Panc1 (cell line): ENCODE data around the gene SYT1. TPM values are rescaled to one million over a fixed set of nuclear protein-coding genes. Genes with fewer than 3 reads are reported as not detected.
A peak's percentile ranks its signal among the peaks of the same experiment; 100 is the strongest.

Experiments used
- ATAC-seq: fragments of 200-7000 bp; cut with Tn5 transposase; 2 replicates; pipeline ENCODE4 v1.9.1; 2020; ENCODE audit warnings: mild to moderate bottlenecking, moderate library complexity
- BruUV-seq: library from RNA; stranded (reverse); fragments of 400-500 nt; replicated peaks from 2 replicates; lab custom pipeline; 2021; lab: Mats Ljungman, UMichigan
- CTCF ChIA-PET: fragments of 300-600 bp; sonication (Branson Sonifier 250); formaldehyde crosslinking; loops from one replicate; lab custom pipeline; 2022; ENCODE audit warnings: antibody characterized with exemption; lab: Charles Lee
- POLR2A ChIA-PET: fragments of 300-600 bp; sonication (Branson Sonifier 250); formaldehyde crosslinking; loops from one replicate; lab custom pipeline; 2022; ENCODE audit warnings: antibody characterized with exemption; lab: Charles Lee
- DNase-seq: peaks from one replicate; pipeline ENCODE4 v3.0.0-alpha.2; 2010; ENCODE audit warnings: low read depth, low spot score
- H3K27ac ChIP-seq: 2 replicates; pipeline ENCODE4 v1.5.1; 2011; ENCODE audit warnings: mild to moderate bottlenecking, low read length, inconsistent platforms
- H3K27me3 ChIP-seq: fragments of 200-500 bp; sonication (Bioruptor generic); 2 replicates; pipeline ENCODE4 v1.6.0; 2014; ENCODE audit warnings: low read length, inconsistent platforms; ENCODE audit not compliant: control insufficient read depth, insufficient read depth
- H3K36me3 ChIP-seq: fragments of 200-500 bp; sonication (Bioruptor generic); 2 replicates; pipeline ENCODE4 v1.5.1; 2014; ENCODE audit warnings: inconsistent platforms, mild to moderate bottlenecking, low read length, moderate library complexity; ENCODE audit not compliant: control insufficient read depth, insufficient read depth
- H3K4me1 ChIP-seq: 2 replicates; pipeline ENCODE4 v1.5.1; 2011; ENCODE audit warnings: inconsistent platforms, mild to moderate bottlenecking, low read length, moderate library complexity; ENCODE audit not compliant: control insufficient read depth, insufficient read depth
- H3K4me3 ChIP-seq, 2 experiments: 2 replicates each; pipeline ENCODE4 v1.5.1; 2011 to 2012; ENCODE audit warnings: low read depth in 2 of 2, low read length in 2 of 2, mild to moderate bottlenecking in 2 of 2, inconsistent platforms in 1 of 2, moderate library complexity in 1 of 2
- H3K9me3 ChIP-seq: fragments of 200-500 bp; sonication (Bioruptor generic); 2 replicates; pipeline ENCODE4 v1.5.1; 2014; ENCODE audit warnings: low read depth, mild to moderate bottlenecking, inconsistent platforms, low read length, moderate library complexity; ENCODE audit not compliant: control insufficient read depth, insufficient read depth
- POLR2AphosphoS5 ChIP-seq: IDR thresholded peaks from 2 replicates; pipeline ENCODE4 v1.6.1; 2012; ENCODE audit warnings: mild to moderate bottlenecking, low read depth, low read length, moderate library complexity
- SIN3A ChIP-seq: IDR thresholded peaks from 2 replicates; pipeline ENCODE4 v1.6.1; 2012; ENCODE audit warnings: low read depth, mild to moderate bottlenecking, low read length, moderate library complexity, borderline replicate concordance; ENCODE audit not compliant: insufficient read depth
- TCF7L2 ChIP-seq: IDR thresholded peaks from 2 replicates; pipeline ENCODE4 v1.6.1; 2011; ENCODE audit warnings: mild to moderate bottlenecking, low read depth, low read length, inconsistent platforms
- in situ Hi-C: cut with HindIII; loops from 2 replicates; pipeline ENCODE4 v1.10.0; 2016; ENCODE audit warnings: low sequenced_read_pairs, low pct_unique_long_range_greater_than_20kb
- intact Hi-C: fragments of 100-400 bp; cut with micrococcal nuclease; formaldehyde crosslinking; loops from one replicate; pipeline ENCODE4 v1.10.0; 2022; ENCODE audit not compliant: unreplicated experiment
- total RNA-seq: library from RNA; stranded (reverse); gene quantifications from one replicate; pipeline ENCODE4 v1.2.1, GENCODE V29; 2021; ENCODE audit not compliant: unreplicated experiment
- TF ChIP-seq, protein P1 (sequence below): fragments of 450-650 bp; IDR thresholded peaks from 2 replicates; pipeline ENCODE4 v1.5.1; 2017; ENCODE audit warnings: mild to moderate bottlenecking
- TF ChIP-seq, protein P2 (sequence below), 2 experiments: IDR thresholded peaks; 2 replicates each; pipeline ENCODE4 v1.6.1; 2011 to 2012; ENCODE audit warnings: low read depth in 2 of 2, control low read depth in 1 of 2, low read length in 1 of 2, mild to moderate bottlenecking in 1 of 2, moderate library complexity in 1 of 2; ENCODE audit not compliant: insufficient read depth in 1 of 2

The SYT1 gene
- total RNA-seq, 1 experiment from 2014 or later = 3.0 TPM

DNA sequence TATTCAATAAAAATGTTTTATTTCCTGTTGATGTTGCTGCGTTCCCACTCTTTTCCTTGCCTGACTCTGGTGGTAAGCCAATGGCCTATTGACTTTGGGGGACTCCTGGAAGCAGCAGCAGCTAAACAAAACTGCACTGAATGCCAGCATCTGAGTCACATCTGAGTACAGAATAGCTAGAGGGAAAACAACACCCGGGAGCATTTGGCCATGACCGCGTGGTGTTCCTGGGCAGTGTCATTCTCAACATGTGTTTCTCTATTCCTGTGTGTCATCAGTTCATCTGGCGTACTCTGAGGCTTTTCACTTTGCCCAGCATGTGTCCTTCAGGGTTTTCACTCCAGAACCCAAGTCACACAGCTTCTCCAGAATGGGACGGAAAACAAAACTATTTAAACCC lies 587.4 kb downstream of the SYT1 start:
- POLR2A ChIA-PET = no interaction called here
- peak; percentile 80 for DNase-seq
- Histone ChIP-seq H3K4me1 (peaks cover 27% of the 10 kb centered on the region), H3K4me3 (peak overlapping the region in 1 of 2 experiments; percentile 15; a peak in 1 of 4 replicates), H3K9me3 (no peaks in the 10 kb centered on the region), H3K27me3 (no peaks in the 10 kb centered on the region), H3K36me3 (no peaks in the 10 kb centered on the region), H3K27ac (peak overlapping the region; percentile 74)
- BruUV-seq = no TSS peak
- intact Hi-C loops (no loop called here), in situ Hi-C loops (no loop called here)
- CTCF ChIA-PET = no interaction called here
- peak; percentile 88 for ATAC-seq
- TF ChIP-seq, protein P1, sequence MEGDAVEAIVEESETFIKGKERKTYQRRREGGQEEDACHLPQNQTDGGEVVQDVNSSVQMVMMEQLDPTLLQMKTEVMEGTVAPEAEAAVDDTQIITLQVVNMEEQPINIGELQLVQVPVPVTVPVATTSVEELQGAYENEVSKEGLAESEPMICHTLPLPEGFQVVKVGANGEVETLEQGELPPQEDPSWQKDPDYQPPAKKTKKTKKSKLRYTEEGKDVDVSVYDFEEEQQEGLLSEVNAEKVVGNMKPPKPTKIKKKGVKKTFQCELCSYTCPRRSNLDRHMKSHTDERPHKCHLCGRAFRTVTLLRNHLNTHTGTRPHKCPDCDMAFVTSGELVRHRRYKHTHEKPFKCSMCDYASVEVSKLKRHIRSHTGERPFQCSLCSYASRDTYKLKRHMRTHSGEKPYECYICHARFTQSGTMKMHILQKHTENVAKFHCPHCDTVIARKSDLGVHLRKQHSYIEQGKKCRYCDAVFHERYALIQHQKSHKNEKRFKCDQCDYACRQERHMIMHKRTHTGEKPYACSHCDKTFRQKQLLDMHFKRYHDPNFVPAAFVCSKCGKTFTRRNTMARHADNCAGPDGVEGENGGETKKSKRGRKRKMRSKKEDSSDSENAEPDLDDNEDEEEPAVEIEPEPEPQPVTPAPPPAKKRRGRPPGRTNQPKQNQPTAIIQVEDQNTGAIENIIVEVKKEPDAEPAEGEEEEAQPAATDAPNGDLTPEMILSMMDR = no peak
- TF ChIP-seq POLR2AphosphoS5 = peak; percentile 57; the same call in 1 of the 2 replicates

DNA sequence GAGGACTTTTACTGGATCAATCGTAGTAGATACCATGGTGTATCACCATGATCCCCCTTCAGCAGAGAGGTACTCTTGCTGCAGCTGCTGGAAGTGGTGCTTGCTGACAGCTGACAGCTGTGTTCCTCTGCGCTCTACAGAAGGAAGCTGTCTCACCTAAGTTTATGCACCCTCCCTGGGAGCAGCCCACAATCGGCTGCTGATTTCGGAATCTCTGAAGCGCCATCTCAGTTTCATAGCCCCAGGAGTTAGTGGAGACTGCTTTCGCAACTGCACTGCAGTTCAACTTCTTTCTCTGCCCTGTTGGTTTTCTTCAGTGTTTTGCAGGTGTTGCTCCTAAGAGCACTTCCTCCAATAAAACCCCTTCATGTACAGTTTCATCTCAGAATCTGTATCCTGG lies 588.3 kb downstream of the SYT1 start:
- Histone ChIP-seq H3K4me1 (peaks cover 27% of the 10 kb centered on the region), H3K9me3 (no peaks in the 10 kb centered on the region), H3K4me3 (no peak overlapping the region), H3K27me3 (no peaks in the 10 kb centered on the region), H3K27ac (peak overlapping the region; percentile 62), H3K36me3 (no peaks in the 10 kb centered on the region)
- intact Hi-C loops = no loop called here
- no peak for DNase-seq
- ChIA-PET CTCF (no interaction called here), POLR2A (interaction anchor here (0.7 kb wide), 1 partner anchor 30 kb away, joined by 9 read pairs; no protein-coding TSS in a partner anchor)
- no peak for ATAC-seq
- BruUV-seq = no TSS peak
- in situ Hi-C loops = no loop called here
- TF ChIP-seq POLR2AphosphoS5 (no peak), SIN3A (no peak)
- TF ChIP-seq, protein P1 = no peak

DNA sequence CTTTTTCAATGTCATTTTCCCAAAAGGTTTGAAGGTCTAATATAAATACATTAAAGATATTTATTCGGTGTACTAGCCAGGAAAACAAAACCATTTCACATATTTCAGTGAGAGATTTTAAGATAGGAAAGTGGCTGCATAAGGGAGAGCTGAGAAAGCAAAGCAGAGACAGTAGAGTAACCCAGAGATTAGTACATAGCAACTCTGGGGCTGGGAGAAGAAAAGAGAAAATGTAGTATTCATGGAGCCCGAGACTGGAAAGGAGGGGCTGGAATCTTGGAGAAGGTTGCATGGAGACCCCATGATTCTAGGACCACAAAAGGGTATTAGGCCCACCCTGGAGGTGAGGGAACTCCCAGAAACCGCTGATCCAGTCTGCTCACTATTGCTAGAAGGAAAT lies 589.2 kb downstream of the SYT1 start:
- in situ Hi-C loops = no loop called here
- no peaks in the 10 kb centered on the region for H3K9me3 ChIP-seq
- peaks cover 27% of the 10 kb centered on the region for H3K4me1 ChIP-seq
- ChIA-PET POLR2A (no interaction called here), CTCF (no interaction called here)
- TF ChIP-seq POLR2AphosphoS5 (no peak), SIN3A (no peak), TCF7L2 (no peak)
- TF ChIP-seq, protein P2, sequence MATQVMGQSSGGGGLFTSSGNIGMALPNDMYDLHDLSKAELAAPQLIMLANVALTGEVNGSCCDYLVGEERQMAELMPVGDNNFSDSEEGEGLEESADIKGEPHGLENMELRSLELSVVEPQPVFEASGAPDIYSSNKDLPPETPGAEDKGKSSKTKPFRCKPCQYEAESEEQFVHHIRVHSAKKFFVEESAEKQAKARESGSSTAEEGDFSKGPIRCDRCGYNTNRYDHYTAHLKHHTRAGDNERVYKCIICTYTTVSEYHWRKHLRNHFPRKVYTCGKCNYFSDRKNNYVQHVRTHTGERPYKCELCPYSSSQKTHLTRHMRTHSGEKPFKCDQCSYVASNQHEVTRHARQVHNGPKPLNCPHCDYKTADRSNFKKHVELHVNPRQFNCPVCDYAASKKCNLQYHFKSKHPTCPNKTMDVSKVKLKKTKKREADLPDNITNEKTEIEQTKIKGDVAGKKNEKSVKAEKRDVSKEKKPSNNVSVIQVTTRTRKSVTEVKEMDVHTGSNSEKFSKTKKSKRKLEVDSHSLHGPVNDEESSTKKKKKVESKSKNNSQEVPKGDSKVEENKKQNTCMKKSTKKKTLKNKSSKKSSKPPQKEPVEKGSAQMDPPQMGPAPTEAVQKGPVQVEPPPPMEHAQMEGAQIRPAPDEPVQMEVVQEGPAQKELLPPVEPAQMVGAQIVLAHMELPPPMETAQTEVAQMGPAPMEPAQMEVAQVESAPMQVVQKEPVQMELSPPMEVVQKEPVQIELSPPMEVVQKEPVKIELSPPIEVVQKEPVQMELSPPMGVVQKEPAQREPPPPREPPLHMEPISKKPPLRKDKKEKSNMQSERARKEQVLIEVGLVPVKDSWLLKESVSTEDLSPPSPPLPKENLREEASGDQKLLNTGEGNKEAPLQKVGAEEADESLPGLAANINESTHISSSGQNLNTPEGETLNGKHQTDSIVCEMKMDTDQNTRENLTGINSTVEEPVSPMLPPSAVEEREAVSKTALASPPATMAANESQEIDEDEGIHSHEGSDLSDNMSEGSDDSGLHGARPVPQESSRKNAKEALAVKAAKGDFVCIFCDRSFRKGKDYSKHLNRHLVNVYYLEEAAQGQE (IDR thresholded peaks at IDR 0.05; ENCODE audit: insufficient read depth in 1 of 2, low read depth in 2 of 2, low read length in 1 of 2) = no peak
- TF ChIP-seq, protein P1 = no peak
- peak overlapping the region; percentile 62 for H3K27ac ChIP-seq
- no peaks in the 10 kb centered on the region for H3K27me3 ChIP-seq
- BruUV-seq = no TSS peak
- ATAC-seq = 0 out of 2 replicates have a peak, but pooled peaks have one; percentile 33
- no peak for DNase-seq
- peak overlapping the region in 1 of 2 experiments; percentile 27; a peak in 3 of 4 replicates for H3K4me3 ChIP-seq
- intact Hi-C loops = no loop called here
- no peaks in the 10 kb centered on the region for H3K36me3 ChIP-seq
